H1 (cell line): ENCODE measurements around the gene PAK1IP1. TPM values are rescaled to one million over a fixed set of nuclear protein-coding genes. Genes with fewer than 3 reads are reported as not detected.

Source experiments
- CTCF ChIA-PET: fragments of 300-600 bp; sonication (Branson Sonifier 250); formaldehyde crosslinking; loops from one replicate; lab custom pipeline; 2021; ENCODE audit not compliant: partially characterized antibody; lab: Charles Lee
- POLR2A ChIA-PET: fragments of 300-600 bp; sonication (Branson Sonifier 250); formaldehyde crosslinking; loops from one replicate; lab custom pipeline; 2021; ENCODE audit warnings: inconsistent platforms; ENCODE audit not compliant: partially characterized antibody; lab: Charles Lee
- DNase-seq, 2 experiments: peaks; one replicate each; pipeline versions ENCODE4 v3.0.0 to v3.0.0-alpha.2; 2010 to 2022; ENCODE audit warnings: low spot score in 2 of 2, low read depth in 1 of 2, mixed read lengths in 1 of 2
- FAIRE-seq: peaks from 2 replicates; lab custom pipeline; 2011; peaks lifted over from hg19 to GRCh38; lab: Jason Lieb, UNC
- H2AFZ ChIP-seq: 2 replicates; pipeline ENCODE4 v1.8.1; 2012; ENCODE audit warnings: low read length, inconsistent platforms
- H2AK5ac ChIP-seq: 2 replicates; pipeline ENCODE4 v1.6.1; 2013; ENCODE audit warnings: low read depth, low read length
- H2BK120ac ChIP-seq: replicated peaks from 2 replicates; pipeline ENCODE3; 2013; ENCODE audit warnings: low read depth, low read length, inconsistent platforms
- H2BK12ac ChIP-seq: 2 replicates; pipeline ENCODE4 v1.6.1; 2013; ENCODE audit warnings: low read depth, low read length
- H2BK15ac ChIP-seq: 2 replicates; pipeline ENCODE4 v1.6.1; 2013; ENCODE audit warnings: low read length
- H2BK20ac ChIP-seq: 2 replicates; pipeline ENCODE4 v1.6.1; 2013; ENCODE audit warnings: low read length
- H2BK5ac ChIP-seq: 2 replicates; pipeline ENCODE4 v1.6.1; 2013; ENCODE audit warnings: low read depth, low read length
- H3K14ac ChIP-seq: 2 replicates; pipeline ENCODE4 v1.6.1; 2013; ENCODE audit warnings: inconsistent platforms; ENCODE audit not compliant: insufficient read length
- H3K18ac ChIP-seq: 2 replicates; pipeline ENCODE4 v1.6.1; 2013; ENCODE audit warnings: low read length; ENCODE audit errors: extremely low read depth
- H3K23ac ChIP-seq: 2 replicates; pipeline ENCODE4 v1.6.1; 2013; ENCODE audit warnings: inconsistent platforms; ENCODE audit not compliant: insufficient read length
- H3K23me2 ChIP-seq: 2 replicates; pipeline ENCODE4 v1.6.1; 2013; ENCODE audit warnings: low read depth, low read length
- H3K27ac ChIP-seq: 2 replicates; pipeline ENCODE4 v1.6.1; 2011; ENCODE audit warnings: low read depth, low read length, inconsistent platforms
- H3K27me3 ChIP-seq, 4 experiments: replicated peaks in 1 of 4; 1 replicate in 1 of 4; 2 replicates in 3 of 4; pipeline versions ENCODE4 v1.6.1 to v1.8.1; 2011 to 2013; ENCODE audit warnings: low read length in 3 of 4, mild to moderate bottlenecking in 3 of 4, inconsistent platforms in 2 of 4, mixed read lengths in 2 of 4, moderate library complexity in 1 of 4; ENCODE audit not compliant: control insufficient read depth in 3 of 4, insufficient read depth in 3 of 4; ENCODE audit errors: extremely low read depth in 1 of 4
- H3K36me3 ChIP-seq, 4 experiments: 2 replicates each; pipeline versions ENCODE4 v1.6.1 to v1.8.1; 2011 to 2013; ENCODE audit warnings: mild to moderate bottlenecking in 4 of 4, low read length in 3 of 4, moderate library complexity in 2 of 4, control low read depth in 1 of 4, inconsistent platforms in 1 of 4; ENCODE audit not compliant: insufficient read depth in 4 of 4, control insufficient read depth in 2 of 4
- H3K4ac ChIP-seq: replicated peaks from 2 replicates; pipeline ENCODE3; 2013; ENCODE audit warnings: low read length, low read depth, mixed read lengths, inconsistent platforms; ENCODE audit not compliant: insufficient read length
- H3K4me1 ChIP-seq, 4 experiments: replicated peaks in 1 of 4; 1 replicate in 1 of 4; 2 replicates in 3 of 4; pipeline versions ENCODE4 v1.6.1 to v1.8.1; 2011 to 2013; ENCODE audit warnings: low read length in 3 of 4, inconsistent platforms in 2 of 4, mixed read lengths in 1 of 4; ENCODE audit not compliant: insufficient read depth in 4 of 4, control insufficient read depth in 3 of 4
- H3K4me2 ChIP-seq, 2 experiments: 2 replicates each; pipeline versions ENCODE4 v1.6.1 to v1.8.1; 2011 to 2013; ENCODE audit warnings: low read depth in 2 of 2, low read length in 2 of 2, control low read depth in 1 of 2, inconsistent platforms in 1 of 2, mild to moderate bottlenecking in 1 of 2; ENCODE audit not compliant: insufficient read depth in 1 of 2
- H3K4me3 ChIP-seq, 4 experiments: fragments of 200-600, 300-600 bp in 1 of 4; sonication (generic), shearing (Covaris generic), sonication (Bioruptor Twin) in 1 of 4; 2 replicates each; pipeline versions ENCODE4 v1.5.1 to v1.8.1; 2011 to 2016; ENCODE audit warnings: low read length in 4 of 4, low read depth in 3 of 4, control low read depth in 2 of 4, inconsistent platforms in 2 of 4, mild to moderate bottlenecking in 2 of 4, mixed read lengths in 1 of 4, moderate library complexity in 1 of 4; ENCODE audit not compliant: insufficient read depth in 2 of 4; ENCODE audit errors: extremely low read depth in 1 of 4
- H3K56ac ChIP-seq: replicated peaks from 2 replicates; pipeline ENCODE3; 2013; ENCODE audit warnings: low read depth, mild to moderate bottlenecking, mixed read lengths, low read length, inconsistent platforms; ENCODE audit not compliant: insufficient read length
- H3K79me1 ChIP-seq: 2 replicates; pipeline ENCODE4 v1.6.1; 2013; ENCODE audit warnings: low read depth, low read length, control low read depth
- H3K79me2 ChIP-seq, 2 experiments: 2 replicates each; pipeline versions ENCODE4 v1.6.1 to v1.8.1; 2012 to 2013; ENCODE audit warnings: low read length in 2 of 2, mild to moderate bottlenecking in 2 of 2, inconsistent platforms in 1 of 2; ENCODE audit not compliant: insufficient read depth in 2 of 2, control insufficient read depth in 1 of 2
- H3K9ac ChIP-seq, 4 experiments: replicated peaks in 1 of 4; 1 replicate in 1 of 4; 2 replicates in 3 of 4; pipeline versions ENCODE4 v1.6.1 to v1.8.1; 2011 to 2013; ENCODE audit warnings: low read depth in 3 of 4, low read length in 3 of 4, control low read depth in 2 of 4, mild to moderate bottlenecking in 2 of 4, moderate library complexity in 2 of 4, inconsistent platforms in 1 of 4; ENCODE audit errors: extremely low read depth in 1 of 4
- H3K9me3 ChIP-seq, 2 experiments: 2 replicates each; pipeline versions ENCODE4 v1.6.1 to v1.8.1; 2012 to 2013; ENCODE audit warnings: mild to moderate bottlenecking in 2 of 2, moderate library complexity in 2 of 2, control low read depth in 1 of 2, inconsistent platforms in 1 of 2, low read depth in 1 of 2, low read length in 1 of 2, mixed read lengths in 1 of 2; ENCODE audit not compliant: insufficient read depth in 2 of 2
- H4K20me1 ChIP-seq, 2 experiments: replicated peaks in 1 of 2; 2 replicates each; pipeline versions ENCODE3 to v1.8.1; 2011 to 2013; ENCODE audit warnings: inconsistent platforms in 2 of 2, low read length in 2 of 2, mild to moderate bottlenecking in 1 of 2; ENCODE audit not compliant: insufficient read depth in 2 of 2, control insufficient read depth in 1 of 2
- H4K5ac ChIP-seq: 2 replicates; pipeline ENCODE4 v1.6.1; 2013; ENCODE audit warnings: low read length, low read depth, mixed read lengths, inconsistent platforms; ENCODE audit not compliant: insufficient read length
- H4K8ac ChIP-seq: 2 replicates; pipeline ENCODE4 v1.8.0; 2013; ENCODE audit warnings: mild to moderate bottlenecking, moderate library complexity, low read length, inconsistent platforms; ENCODE audit not compliant: insufficient read depth; ENCODE audit errors: extremely low read depth
- H4K91ac ChIP-seq: replicated peaks from 2 replicates; pipeline ENCODE3; 2013; ENCODE audit warnings: low read length, mixed read lengths, inconsistent platforms; ENCODE audit not compliant: insufficient read length
- BRCA1 ChIP-seq: IDR thresholded peaks from 2 replicates; pipeline ENCODE4 v1.6.1; 2012; ENCODE audit warnings: low read depth, low read length, improper control_type of control experiment
- FOSL1 ChIP-seq: IDR thresholded peaks from 2 replicates; pipeline ENCODE4 v1.6.1; 2011; ENCODE audit warnings: mild to moderate bottlenecking, low read depth, low read length, moderate library complexity; ENCODE audit not compliant: insufficient read depth
- GABPA ChIP-seq: IDR thresholded peaks from 2 replicates; pipeline ENCODE4 v1.6.1; 2011; ENCODE audit warnings: mild to moderate bottlenecking, low read length, moderate library complexity, borderline replicate concordance; ENCODE audit not compliant: insufficient read depth
- JUND ChIP-seq: IDR thresholded peaks from 2 replicates; pipeline ENCODE4 v1.6.1; 2011; ENCODE audit warnings: mild to moderate bottlenecking, improper control_type of control experiment, low read length
- SIN3A ChIP-seq, 2 experiments: IDR thresholded peaks in 1 of 2; conservative IDR thresholded peaks in 1 of 2; 2 replicates each; pipeline ENCODE4 v1.6.1; 2011 to 2012; ENCODE audit warnings: low read length in 2 of 2, improper control_type of control experiment in 1 of 2, low read depth in 1 of 2, mild to moderate bottlenecking in 1 of 2
- SP2 ChIP-seq: IDR thresholded peaks from 2 replicates; pipeline ENCODE4 v1.6.1; 2012; ENCODE audit warnings: mild to moderate bottlenecking, low read length, inconsistent platforms
- SP4 ChIP-seq: IDR thresholded peaks from 2 replicates; pipeline ENCODE4 v1.6.1; 2012; ENCODE audit warnings: low read length, inconsistent platforms
- TCF12 ChIP-seq: IDR thresholded peaks from 2 replicates; pipeline ENCODE4 v1.6.1; 2011; ENCODE audit warnings: low read depth, mild to moderate bottlenecking, low read length
- WGBS, 2 experiments: shearing (Covaris generic) in 1 of 2; methylation state at CpG; one replicate each; pipeline versions ENCODE4 v1.1.6 to v1.1.7; 2013 to 2015; ENCODE audit warnings: low lambda C conversion rate in 2 of 2, mixed read lengths in 2 of 2, inconsistent platforms in 1 of 2, low coverage in 1 of 2, missing lambda C conversion rate in 1 of 2; ENCODE audit not compliant: insufficient replicate concordance in 2 of 2, insufficient coverage in 1 of 2, insufficient read length in 1 of 2; ENCODE audit errors: extremely low coverage in 1 of 2, missing lambda C conversion rate in 1 of 2; 5-methylcytosine and 5-hydroxymethylcytosine counted together
- polyA plus RNA-seq, 7 experiments: library from polyadenylated mRNA; depleted of rRNA in 3 of 7; stranded (reverse) in 5 of 7; unstranded in 2 of 7; fragments of >200 nt in 5 of 7; fragments of 200-250 nt in 2 of 7; gene quantifications; 1 replicate in 5 of 7; 2 replicates in 1 of 7; 4 replicates in 1 of 7; pipeline versions ENCODE4 v1.2.1 to v1.2.3, GENCODE V29; 2011 to 2013; ENCODE audit warnings: missing spikeins in 2 of 7, mixed read lengths in 2 of 7
- total RNA-seq: library from RNA; stranded (reverse); fragmentation: NEBNext Ultra II Directional; extraction: Animal tissue kit (Norgen Biotek cat#: 25700); gene quantifications from 2 replicates; pipeline ENCODE4 v1.2.1, GENCODE V29; 2021
- TF ChIP-seq, protein P1 (sequence below): IDR thresholded peaks from 2 replicates; pipeline ENCODE4 v1.6.1; 2012; ENCODE audit warnings: low read length, inconsistent platforms

PAK1IP1 gene
- total and polyA plus RNA-seq, 2 of the 8 experiments (the other 6 are each of a cell fraction or from before 2014, with no cell fraction given), result 19.7 to 43.6 TPM

DNA sequence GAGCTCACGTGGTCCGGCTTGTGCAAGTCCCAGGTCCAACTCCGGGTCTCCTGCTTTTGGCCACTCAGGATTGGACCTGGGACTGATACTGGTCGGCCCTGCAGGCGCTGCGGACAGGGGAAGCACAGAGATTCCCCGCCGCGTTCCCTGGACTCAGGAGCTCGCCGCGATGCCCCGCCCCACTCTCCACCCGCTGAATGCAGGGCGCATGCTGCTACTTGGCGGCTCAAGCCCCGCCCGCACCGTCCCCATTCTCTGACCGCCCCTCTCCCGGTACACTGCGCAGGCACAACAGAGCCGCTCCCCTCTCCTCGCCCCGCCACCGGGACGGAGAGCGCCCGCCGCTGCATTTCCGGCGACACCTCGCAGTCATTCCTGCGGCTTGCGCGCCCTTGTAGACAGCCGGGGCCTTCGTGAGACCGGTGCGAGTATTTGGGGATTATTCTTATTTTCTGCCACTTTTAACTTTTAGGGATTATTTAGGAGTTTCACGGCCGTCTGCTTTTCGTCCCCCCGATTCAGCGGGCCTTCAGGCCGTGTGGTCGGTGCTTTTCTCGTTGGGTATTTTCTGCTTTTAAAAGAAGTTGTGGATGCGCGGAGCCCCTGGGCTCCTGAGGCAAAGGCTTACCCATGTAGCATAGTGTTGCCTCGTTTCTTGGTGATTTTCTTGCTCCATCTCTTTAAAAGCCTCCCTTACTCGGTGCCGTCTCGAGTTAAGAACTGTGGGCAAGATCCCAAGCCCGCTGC, 28.2 kb downstream of the PAK1IP1 start, which contains the start of gene TMEM14C:
TMEM14C (plus strand) TSS at position 251 of the 747 bp plus-strand sequence. CDS start 1,544 bp downstream, outside the sequence.
- Histone ChIP-seq H2AK5ac (no peak within 1 kb of the TSS), H3K23me2 (peaks cover 4% of the 10 kb centered on the region; the same call in 1 of the 2 replicates), H3K27ac (peak within 1 kb of the TSS; percentile 65), H3K36me3 (peaks cover 3 to 20% (median 9%) of the 10 kb centered on the region in 4 experiments; a peak in 5 of 8 replicates), H3K4me1 (peaks cover 0 to 12% (median 4%) of the 10 kb centered on the region in 4 experiments; a peak in 3 of 7 replicates), H3K4me2 (peak within 1 kb of the TSS; percentile 79 to 95), H3K27me3 (no peaks in the 10 kb centered on the region), H3K18ac (peak within 1 kb of the TSS; percentile 97), H4K5ac (peak within 1 kb of the TSS; percentile 34), H3K9ac (peak within 1 kb of the TSS; percentile 78 to 92 (median 82)), H2BK20ac (no peak within 1 kb of the TSS), H2AFZ (peak within 1 kb of the TSS; percentile 48), H2BK15ac (peak within 1 kb of the TSS; percentile 99; the same call in 1 of the 2 replicates), H3K14ac (no peak within 1 kb of the TSS), H3K79me2 (peaks cover 8 to 18% of the 10 kb centered on the region in 2 experiments; a peak in 3 of 4 replicates), H4K8ac (peak within 1 kb of the TSS; percentile 53; the same call in 1 of the 2 replicates), H2BK12ac (0 out of 2 replicates have a peak within 1 kb of the TSS, but pooled peaks have one; percentile 31), H3K4ac (peak within 1 kb of the TSS; percentile 85), H4K20me1 (no peaks in the 10 kb centered on the region), H3K56ac (peak within 1 kb of the TSS; percentile 24), H4K91ac (no peak within 1 kb of the TSS), H3K79me1 (peaks cover 8% of the 10 kb centered on the region; the same call in 1 of the 2 replicates), H2BK5ac (peak within 1 kb of the TSS; percentile 77; the same call in 1 of the 2 replicates), H3K9me3 (peaks cover 0 to 9% of the 10 kb centered on the region in 2 experiments; a peak in 3 of 4 replicates), H3K23ac (no peak within 1 kb of the TSS), H2BK120ac (no peak within 1 kb of the TSS), H3K4me3 (peak within 1 kb of the TSS; percentile 80 to 91 (median 88))
- FAIRE-seq (no peak), DNase-seq (peak; percentile 95 to 98)
- CTCF ChIA-PET, result interaction anchor here (0.6 to 2.2 kb wide), 10 partner anchors 10 to 1710 kb away, joined by 3 to 9 read pairs (median 3); partner anchors contain the start of gene TMEM14B
- WGBS, 2 experiments, result 1% methylated on average over 55 of the region's 55 CpGs; no CpG with 5 or more reads in 1 of the 2 experiments
- POLR2A ChIA-PET, result interaction anchor here (0.8 to 6.9 kb wide), 15 partner anchors 9 to 73 kb away, joined by 3 to 39 read pairs (median 5); partner anchors contain the start of genes C6orf52, PAK1IP1 and TMEM14B
- TF ChIP-seq SIN3A (conservative IDR thresholded peaks at IDR 0.05 in 1 of 2, IDR thresholded peaks at IDR 0.05 in 1 of 2; ENCODE audit: low read depth in 1 of 2, low read length in 2 of 2) (peak; percentile 43 to 63; a peak in 1 of 4 replicates), SP4 (no peak), TCF12 (no peak), FOSL1 (no peak), BRCA1 (no peak), SP2 (no peak), GABPA (no peak), JUND (peak; percentile 93)
- TF ChIP-seq, protein P1, sequence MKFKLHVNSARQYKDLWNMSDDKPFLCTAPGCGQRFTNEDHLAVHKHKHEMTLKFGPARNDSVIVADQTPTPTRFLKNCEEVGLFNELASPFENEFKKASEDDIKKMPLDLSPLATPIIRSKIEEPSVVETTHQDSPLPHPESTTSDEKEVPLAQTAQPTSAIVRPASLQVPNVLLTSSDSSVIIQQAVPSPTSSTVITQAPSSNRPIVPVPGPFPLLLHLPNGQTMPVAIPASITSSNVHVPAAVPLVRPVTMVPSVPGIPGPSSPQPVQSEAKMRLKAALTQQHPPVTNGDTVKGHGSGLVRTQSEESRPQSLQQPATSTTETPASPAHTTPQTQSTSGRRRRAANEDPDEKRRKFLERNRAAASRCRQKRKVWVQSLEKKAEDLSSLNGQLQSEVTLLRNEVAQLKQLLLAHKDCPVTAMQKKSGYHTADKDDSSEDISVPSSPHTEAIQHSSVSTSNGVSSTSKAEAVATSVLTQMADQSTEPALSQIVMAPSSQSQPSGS, result 0 out of 2 replicates have a peak, but pooled peaks have one; percentile 22
